IMR-90 (cell line): Measurements from ENCODE around the gene SF3B2. TPM values are rescaled to one million over a fixed set of nuclear protein-coding genes. Genes with fewer than 3 reads are reported as not detected.

Experiments used
- ATAC-seq: fragments of 200-7000 bp; cut with Tn5 transposase; 2 replicates; pipeline ENCODE4 v1.9.1; 2020; ENCODE audit warnings: low read depth, mild to moderate bottlenecking, moderate library complexity
- BruUV-seq: library from RNA; stranded (reverse); fragments of 400-500 nt; replicated peaks from 2 replicates; lab custom pipeline; 2021; lab: Mats Ljungman, UMichigan
- CTCF ChIA-PET: fragments of 300-600 bp; formaldehyde crosslinking; extraction: SDS; loops from one replicate; lab custom pipeline; 2021; ENCODE audit warnings: antibody characterized with exemption; lab: Yijun Ruan, JAX
- POLR2A ChIA-PET: fragments of 300-600 bp; sonication (Branson Sonifier 250); formaldehyde crosslinking; loops from one replicate; lab custom pipeline; 2022; ENCODE audit warnings: antibody characterized with exemption; ENCODE audit not compliant: unreplicated experiment; lab: Charles Lee
- DNase-seq: peaks from one replicate; pipeline ENCODE4 v3.0.0; 2013
- H2AFZ ChIP-seq: replicated peaks from 2 replicates; pipeline ENCODE3; 2013; ENCODE audit warnings: low read length, mild to moderate bottlenecking; ENCODE audit not compliant: poor library complexity
- H2AK5ac ChIP-seq: 2 replicates; pipeline ENCODE4 v1.6.1; 2013; ENCODE audit warnings: low read depth, low read length, inconsistent platforms
- H2AK9ac ChIP-seq: replicated peaks from 2 replicates; pipeline ENCODE3; 2013; ENCODE audit warnings: mild to moderate bottlenecking, low read depth, low read length, moderate library complexity; ENCODE audit not compliant: poor library complexity
- H2BK120ac ChIP-seq: 2 replicates; pipeline ENCODE4 v1.6.1; 2013; ENCODE audit warnings: low read depth, low read length, inconsistent platforms
- H2BK15ac ChIP-seq: 3 replicates; pipeline ENCODE4 v1.6.1; 2013; ENCODE audit warnings: low read depth, low read length, inconsistent platforms
- H2BK20ac ChIP-seq: 2 replicates; pipeline ENCODE4 v1.6.1; 2013; ENCODE audit warnings: low read depth, mild to moderate bottlenecking, inconsistent platforms, low read length, moderate library complexity
- H2BK5ac ChIP-seq: 2 replicates; pipeline ENCODE4 v1.6.1; 2013; ENCODE audit warnings: mild to moderate bottlenecking, low read depth, low read length, inconsistent platforms; ENCODE audit not compliant: poor library complexity, severe bottlenecking
- H3K14ac ChIP-seq: replicated peaks from 2 replicates; pipeline ENCODE4 v1.6.1; 2013; ENCODE audit warnings: low read depth, low read length, inconsistent platforms
- H3K18ac ChIP-seq: 2 replicates; pipeline ENCODE4 v1.6.1; 2013; ENCODE audit warnings: low read depth, low read length, control low read depth
- H3K23ac ChIP-seq: 2 replicates; pipeline ENCODE4 v1.6.1; 2013; ENCODE audit warnings: low read depth, low read length, inconsistent platforms
- H3K27ac ChIP-seq: 2 replicates; pipeline ENCODE4 v1.5.1; 2013; ENCODE audit warnings: mild to moderate bottlenecking, control low read depth, low read length; ENCODE audit not compliant: insufficient read depth
- H3K27me3 ChIP-seq: 2 replicates; pipeline ENCODE4 v1.6.1; 2013; ENCODE audit warnings: low read length; ENCODE audit not compliant: control insufficient read depth, insufficient read depth
- H3K36me3 ChIP-seq: 2 replicates; pipeline ENCODE4 v1.6.1; 2013; ENCODE audit warnings: low read length, mixed read lengths; ENCODE audit not compliant: control insufficient read depth, insufficient read depth
- H3K4ac ChIP-seq: 2 replicates; pipeline ENCODE4 v1.6.1; 2013; ENCODE audit warnings: low read depth, low read length, inconsistent platforms
- H3K4me1 ChIP-seq: 2 replicates; pipeline ENCODE4 v1.6.1; 2013; ENCODE audit warnings: low read length, mixed read lengths; ENCODE audit not compliant: control insufficient read depth, insufficient read depth
- H3K4me2 ChIP-seq: 2 replicates; pipeline ENCODE4 v1.6.1; 2013; ENCODE audit warnings: low read depth, mild to moderate bottlenecking, control low read depth, low read length, moderate library complexity
- H3K4me3 ChIP-seq: 2 replicates; pipeline ENCODE4 v1.5.1; 2013; ENCODE audit warnings: low read depth, mild to moderate bottlenecking, control low read depth, low read length, moderate library complexity; ENCODE audit not compliant: insufficient read depth
- H3K56ac ChIP-seq: 2 replicates; pipeline ENCODE4 v1.6.1; 2013; ENCODE audit warnings: low read length, inconsistent platforms; ENCODE audit not compliant: insufficient read depth; ENCODE audit errors: extremely low read depth
- H3K79me1 ChIP-seq, 2 experiments: 2 replicates each; pipeline ENCODE4 v1.6.1; 2013; ENCODE audit warnings: low read length in 2 of 2, inconsistent platforms in 1 of 2, low read depth in 1 of 2
- H3K9ac ChIP-seq: 2 replicates; pipeline ENCODE4 v1.6.1; 2013; ENCODE audit warnings: low read depth, low read length, control low read depth
- H3K9me1 ChIP-seq: 2 replicates; pipeline ENCODE4 v1.6.1; 2013; ENCODE audit warnings: low read length, inconsistent platforms; ENCODE audit not compliant: insufficient read depth
- H3K9me3 ChIP-seq: 2 replicates; pipeline ENCODE4 v1.6.1; 2013; ENCODE audit warnings: low read length; ENCODE audit not compliant: control insufficient read depth, insufficient read depth
- H4K20me1 ChIP-seq: 2 replicates; pipeline ENCODE4 v1.6.1; 2013; ENCODE audit warnings: low read length, inconsistent platforms; ENCODE audit not compliant: insufficient read depth
- H4K5ac ChIP-seq: 2 replicates; pipeline ENCODE4 v1.6.1; 2013; ENCODE audit warnings: mild to moderate bottlenecking, low read depth, low read length, control low read depth
- H4K8ac ChIP-seq, 2 experiments: 2 replicates each; pipeline ENCODE4 v1.6.1; 2013; ENCODE audit warnings: low read depth in 2 of 2, low read length in 2 of 2, control low read depth in 1 of 2, inconsistent platforms in 1 of 2
- H4K91ac ChIP-seq: 2 replicates; pipeline ENCODE4 v1.6.1; 2013; ENCODE audit warnings: low read depth, low read length, inconsistent platforms; ENCODE audit not compliant: insufficient read depth
- BHLHE40 ChIP-seq: fragments of 150-350 bp; IDR thresholded peaks from 2 replicates; pipeline ENCODE4 v1.6.1; 2016; ENCODE audit warnings: mild to moderate bottlenecking, low read depth, low read length
- CEBPB ChIP-seq: IDR thresholded peaks from 2 replicates; pipeline ENCODE4 v1.6.1; 2012; ENCODE audit warnings: low read depth, low read length, improper control_type of control experiment
- CHD1 ChIP-seq: IDR thresholded peaks from 2 replicates; pipeline ENCODE4 v1.6.1; 2012; ENCODE audit warnings: low read depth, low read length, improper control_type of control experiment
- CTCF ChIP-seq: conservative IDR thresholded peaks from 2 replicates; pipeline ENCODE4 v1.5.1; 2012; ENCODE audit warnings: mild to moderate bottlenecking, low read depth, low read length, improper control_type of control experiment
- FOS ChIP-seq: fragments of 150-350 bp; IDR thresholded peaks from 2 replicates; pipeline ENCODE4 v1.6.1; 2016; ENCODE audit warnings: low read depth, low read length
- MAFK ChIP-seq: IDR thresholded peaks from 2 replicates; pipeline ENCODE4 v1.6.1; 2012; ENCODE audit warnings: low read depth, low read length, improper control_type of control experiment
- MAZ ChIP-seq: IDR thresholded peaks from 2 replicates; pipeline ENCODE4 v1.6.1; 2012; ENCODE audit warnings: low read depth, mild to moderate bottlenecking, low read length, improper control_type of control experiment, moderate library complexity, borderline replicate concordance
- MXI1 ChIP-seq: IDR thresholded peaks from 2 replicates; pipeline ENCODE4 v1.6.1; 2012; ENCODE audit warnings: low read depth, mild to moderate bottlenecking, low read length, moderate library complexity, borderline replicate concordance
- NFE2L2 ChIP-seq: fragments of 150-350 bp; IDR thresholded peaks from 2 replicates; pipeline ENCODE4 v1.6.1; 2016; ENCODE audit warnings: low read depth, mild to moderate bottlenecking, low read length
- POLR2A ChIP-seq: IDR thresholded peaks from 2 replicates; pipeline ENCODE4 v1.6.1; 2012; ENCODE audit warnings: mild to moderate bottlenecking, low read depth, low read length
- RAD21 ChIP-seq: IDR thresholded peaks from 2 replicates; pipeline ENCODE4 v1.6.1; 2012; ENCODE audit warnings: low read length, improper control_type of control experiment
- RCOR1 ChIP-seq: IDR thresholded peaks from 2 replicates; pipeline ENCODE4 v1.6.1; 2012; ENCODE audit warnings: mild to moderate bottlenecking, low read length, improper control_type of control experiment; ENCODE audit not compliant: insufficient replicate concordance
- RFX5 ChIP-seq: IDR thresholded peaks from 2 replicates; pipeline ENCODE4 v1.8.0; 2012; ENCODE audit warnings: low read depth, mild to moderate bottlenecking, low read length, moderate library complexity
- SMC3 ChIP-seq: fragments of 150-350 bp; IDR thresholded peaks from 2 replicates; pipeline ENCODE4 v1.6.1; 2016; ENCODE audit warnings: low read depth, mild to moderate bottlenecking, antibody characterized with exemption, low read length, moderate library complexity
- WGBS, 2 experiments: methylation state at CpG; one replicate each; pipeline versions ENCODE4 v1.1.5 to v1.1.7; 2013; ENCODE audit warnings: missing lambda C conversion rate in 2 of 2; ENCODE audit not compliant: insufficient read length in 1 of 2; ENCODE audit errors: extremely low coverage in 2 of 2; 5-methylcytosine and 5-hydroxymethylcytosine counted together
- dilution Hi-C: fragments of 300-500 bp; cut with HindIII; formaldehyde crosslinking; loops from one replicate; pipeline ENCODE4 v1.14.3; 2018; ENCODE audit warnings: low sequenced_read_pairs; ENCODE audit not compliant: unreplicated experiment
- in situ Hi-C: fragments of 300-500 bp; cut with MboI; formaldehyde crosslinking; loops from 3 replicates; pipeline ENCODE4 v1.14.3; 2019; ENCODE audit warnings: low sequenced_read_pairs, inconsistent platforms, mixed read lengths
- intact Hi-C: fragments of 100-400 bp; cut with micrococcal nuclease; formaldehyde crosslinking; loops from 2 replicates; pipeline ENCODE4 v1.10.0; 2022
- polyA plus RNA-seq, 3 experiments: library from polyadenylated mRNA; depleted of rRNA; stranded (reverse); fragments of >200 nt; gene quantifications; 2 replicates each; pipeline ENCODE4 v1.2.3, GENCODE V29; 2012; ENCODE audit warnings: low replicate concordance in 1 of 3
- total RNA-seq: library from RNA; depleted of rRNA; stranded (reverse); fragments of >200 nt; gene quantifications from 2 replicates; pipeline ENCODE4 v1.2.3, GENCODE V29; 2012
- TF ChIP-seq, protein P1 (sequence below): fragments of 150-350 bp; IDR thresholded peaks from 2 replicates; pipeline ENCODE4 v1.6.1; 2016; ENCODE audit warnings: low read depth, mild to moderate bottlenecking, low read length, moderate library complexity, borderline replicate concordance
- TF ChIP-seq, protein P2 (sequence below): fragments of 150-350 bp; IDR thresholded peaks from 2 replicates; pipeline ENCODE4 v1.6.1; 2017; ENCODE audit warnings: mild to moderate bottlenecking, antibody characterized with exemption, low read length, low read depth

Gene SF3B2
- total and polyA plus RNA-seq, 2 of the 4 experiments (the other 2 are of a cell fraction), result 120 to 122 TPM

DNA sequence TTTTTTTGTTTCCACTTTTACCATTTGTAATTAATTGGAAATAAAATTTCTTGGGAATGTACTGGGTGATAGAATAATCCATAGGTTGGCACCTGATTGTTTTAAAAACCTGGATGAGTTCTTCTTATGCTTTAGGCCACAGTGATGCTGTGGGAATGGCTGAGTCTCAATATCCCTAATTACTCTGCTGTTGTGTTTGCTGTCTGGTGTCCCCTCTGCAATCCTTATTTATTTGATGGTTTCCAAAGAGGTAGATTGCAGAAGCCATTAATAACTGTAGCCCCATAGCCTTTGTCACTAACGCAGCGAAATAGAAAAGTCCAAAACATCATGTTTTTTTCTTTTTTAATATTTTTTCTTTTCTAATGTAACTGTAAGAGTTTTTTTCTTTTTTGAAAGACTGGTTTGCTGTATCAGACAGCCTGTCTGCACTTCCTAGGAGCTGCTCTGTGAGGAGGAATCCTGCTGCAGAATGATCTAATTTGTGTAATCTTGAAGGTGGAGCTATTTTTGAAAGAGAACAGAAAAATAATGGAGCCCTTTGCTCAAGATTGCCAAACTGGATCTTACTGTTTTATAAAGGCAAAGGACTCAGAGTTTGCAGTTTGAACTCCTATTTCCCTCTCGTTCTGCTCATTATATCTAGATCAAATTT lies 32.8 kb downstream of the SF3B2 start:
- H4K20me1 ChIP-seq, result peaks cover 60% of the 10 kb centered on the region
- H3K27me3 ChIP-seq, result no peaks in the 10 kb centered on the region
- H3K4me3 ChIP-seq, result no peak overlapping the region
- H2AFZ ChIP-seq, result no peak overlapping the region
- no TSS peak for BruUV-seq
- H2AK5ac ChIP-seq, result no peak overlapping the region
- no peak overlapping the region for H4K5ac ChIP-seq
- TF ChIP-seq CTCF (no peak), POLR2A (no peak), SMC3 (no peak), MAFK (no peak), FOS (no peak), CEBPB (no peak), MAZ (no peak), MXI1 (no peak), CHD1 (no peak), RCOR1 (no peak), BHLHE40 (no peak), RFX5 (no peak), RAD21 (no peak), NFE2L2 (no peak)
- TF ChIP-seq, protein P1, sequence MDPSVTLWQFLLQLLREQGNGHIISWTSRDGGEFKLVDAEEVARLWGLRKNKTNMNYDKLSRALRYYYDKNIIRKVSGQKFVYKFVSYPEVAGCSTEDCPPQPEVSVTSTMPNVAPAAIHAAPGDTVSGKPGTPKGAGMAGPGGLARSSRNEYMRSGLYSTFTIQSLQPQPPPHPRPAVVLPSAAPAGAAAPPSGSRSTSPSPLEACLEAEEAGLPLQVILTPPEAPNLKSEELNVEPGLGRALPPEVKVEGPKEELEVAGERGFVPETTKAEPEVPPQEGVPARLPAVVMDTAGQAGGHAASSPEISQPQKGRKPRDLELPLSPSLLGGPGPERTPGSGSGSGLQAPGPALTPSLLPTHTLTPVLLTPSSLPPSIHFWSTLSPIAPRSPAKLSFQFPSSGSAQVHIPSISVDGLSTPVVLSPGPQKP, result no peak
- TF ChIP-seq, protein P2, sequence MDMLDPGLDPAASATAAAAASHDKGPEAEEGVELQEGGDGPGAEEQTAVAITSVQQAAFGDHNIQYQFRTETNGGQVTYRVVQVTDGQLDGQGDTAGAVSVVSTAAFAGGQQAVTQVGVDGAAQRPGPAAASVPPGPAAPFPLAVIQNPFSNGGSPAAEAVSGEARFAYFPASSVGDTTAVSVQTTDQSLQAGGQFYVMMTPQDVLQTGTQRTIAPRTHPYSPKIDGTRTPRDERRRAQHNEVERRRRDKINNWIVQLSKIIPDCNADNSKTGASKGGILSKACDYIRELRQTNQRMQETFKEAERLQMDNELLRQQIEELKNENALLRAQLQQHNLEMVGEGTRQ, result no peak
- H3K36me3 ChIP-seq, result no peaks in the 10 kb centered on the region
- no peak overlapping the region for H3K4me2 ChIP-seq
- no peak for ATAC-seq
- no peak overlapping the region for H3K56ac ChIP-seq
- in situ Hi-C loops, result no loop called here
- H2BK5ac ChIP-seq, result no peak overlapping the region
- no peak overlapping the region for H2BK120ac ChIP-seq
- ChIA-PET CTCF (interaction anchor here (0.7 kb wide), 1 partner anchor 34 kb away, joined by 3 read pairs; no protein-coding TSS in a partner anchor), POLR2A (no interaction called here)
- H3K4me1 ChIP-seq, result peaks cover 21% of the 10 kb centered on the region
- intact Hi-C loops, result loop anchor here (5.0 to 10.0 kb wide), 2 partner anchors 32 to 120 kb away; no protein-coding TSS in a partner anchor
- H2AK9ac ChIP-seq, result no peak overlapping the region
- H4K91ac ChIP-seq, result no peak overlapping the region
- no peak overlapping the region for H3K23ac ChIP-seq
- dilution Hi-C loops, result no loop called here
- no peak overlapping the region for H3K9ac ChIP-seq
- peaks cover 24 to 75% of the 10 kb centered on the region in 2 experiments for H3K79me1 ChIP-seq
- H3K27ac ChIP-seq, result no peak overlapping the region
- H3K9me1 ChIP-seq, result peaks cover 14% of the 10 kb centered on the region
- no peak overlapping the region for H3K14ac ChIP-seq
- DNase-seq, result no peak
- no peak overlapping the region for H3K18ac ChIP-seq
- no peak overlapping the region for H4K8ac ChIP-seq
- H2BK15ac ChIP-seq, result no peak overlapping the region
- no peaks in the 10 kb centered on the region for H3K9me3 ChIP-seq
- H3K4ac ChIP-seq, result no peak overlapping the region
- H2BK20ac ChIP-seq, result no peak overlapping the region
- no CpG with 5 or more reads among the region's 3 CpGs for WGBS, 2 experiments
